Glutamatergic neuron (in vitro differentiated cells): ENCODE data around the gene ING3. TPM values are rescaled to one million over a fixed set of nuclear protein-coding genes. Genes with fewer than 3 reads are reported as not detected.
A peak's percentile ranks its signal among the peaks of the same experiment; 100 is the strongest.

Experiments used
- DNase-seq: peaks from one replicate; pipeline ENCODE4 v3.0.0; 2022
- H3K27ac Mint-ChIP-seq: one replicate; pipeline ENCODE4 v1.8.0; 2020; ENCODE audit warnings: mild to moderate bottlenecking, mixed read lengths, inconsistent platforms; ENCODE audit not compliant: unreplicated experiment
- H3K27me3 Mint-ChIP-seq: one replicate; pipeline ENCODE4 v1.8.0; 2020; ENCODE audit warnings: mild to moderate bottlenecking, moderate library complexity, mixed read lengths, inconsistent platforms; ENCODE audit not compliant: unreplicated experiment
- H3K36me3 Mint-ChIP-seq: one replicate; pipeline ENCODE4 v1.8.0; 2020; ENCODE audit warnings: mild to moderate bottlenecking, mixed read lengths, inconsistent platforms; ENCODE audit not compliant: unreplicated experiment
- H3K4me1 Mint-ChIP-seq: one replicate; pipeline ENCODE4 v1.8.0; 2020; ENCODE audit warnings: mild to moderate bottlenecking, low read depth, mixed read lengths, inconsistent platforms; ENCODE audit not compliant: unreplicated experiment
- H3K4me3 Mint-ChIP-seq: one replicate; pipeline ENCODE4 v1.8.0; 2020; ENCODE audit warnings: mild to moderate bottlenecking, mixed read lengths, inconsistent platforms; ENCODE audit not compliant: unreplicated experiment
- H3K9me3 Mint-ChIP-seq: one replicate; pipeline ENCODE4 v1.8.0; 2020; ENCODE audit warnings: mild to moderate bottlenecking, moderate library complexity, mixed read lengths, inconsistent platforms; ENCODE audit not compliant: unreplicated experiment
- total RNA-seq: library from RNA; stranded (reverse); fragmentation: NEBNext Ultra II Directional; extraction: Animal tissue kit (Norgen Biotek cat#: 25700); gene quantifications from one replicate; pipeline ENCODE4 v1.2.1, GENCODE V29; 2021; ENCODE audit not compliant: unreplicated experiment
- TF ChIP-seq, protein P1 (sequence below): fragments of 200-600 bp; sonication (generic); IDR thresholded peaks from one replicate; pipeline ENCODE4 v1.5.0; 2021; ENCODE audit not compliant: partially characterized antibody, unreplicated experiment

Gene ING3
- total RNA-seq, 1 donor from 2014 or later = 14.9 TPM

DNA sequence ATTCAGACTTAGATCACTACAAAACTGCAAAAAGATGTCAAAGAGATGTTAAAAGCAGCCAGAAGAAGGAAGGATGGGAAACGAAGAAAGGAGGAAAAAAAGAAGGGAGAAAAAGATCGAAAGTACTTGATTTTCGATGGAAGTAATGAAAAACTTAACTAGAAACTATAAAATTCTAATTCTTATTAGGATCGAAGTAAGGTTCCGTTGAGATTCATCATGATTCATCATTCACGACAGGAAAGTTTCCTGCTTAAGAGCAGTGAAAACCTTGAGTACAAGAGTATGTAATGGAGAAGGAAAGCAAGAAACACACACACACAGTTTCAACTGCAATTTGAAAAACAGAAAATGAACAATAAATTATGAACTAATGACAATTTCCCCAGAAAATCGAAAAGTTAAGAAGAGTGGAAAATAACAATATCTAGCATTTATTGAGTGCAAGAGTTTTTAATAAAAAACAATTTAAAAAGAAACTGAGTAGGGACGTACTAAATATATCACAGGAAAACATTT is 1.1 kb upstream of the ING3 start:
- Mint-ChIP-seq H3K9me3 (peaks cover 6% of the 10 kb centered on the region), H3K36me3 (no peaks in the 10 kb centered on the region), H3K4me1 (peaks cover 3% of the 10 kb centered on the region), H3K27ac (no peak overlapping the region), H3K27me3 (peaks cover 3% of the 10 kb centered on the region), H3K4me3 (peak overlapping the region; percentile 95)
- TF ChIP-seq, protein P1, sequence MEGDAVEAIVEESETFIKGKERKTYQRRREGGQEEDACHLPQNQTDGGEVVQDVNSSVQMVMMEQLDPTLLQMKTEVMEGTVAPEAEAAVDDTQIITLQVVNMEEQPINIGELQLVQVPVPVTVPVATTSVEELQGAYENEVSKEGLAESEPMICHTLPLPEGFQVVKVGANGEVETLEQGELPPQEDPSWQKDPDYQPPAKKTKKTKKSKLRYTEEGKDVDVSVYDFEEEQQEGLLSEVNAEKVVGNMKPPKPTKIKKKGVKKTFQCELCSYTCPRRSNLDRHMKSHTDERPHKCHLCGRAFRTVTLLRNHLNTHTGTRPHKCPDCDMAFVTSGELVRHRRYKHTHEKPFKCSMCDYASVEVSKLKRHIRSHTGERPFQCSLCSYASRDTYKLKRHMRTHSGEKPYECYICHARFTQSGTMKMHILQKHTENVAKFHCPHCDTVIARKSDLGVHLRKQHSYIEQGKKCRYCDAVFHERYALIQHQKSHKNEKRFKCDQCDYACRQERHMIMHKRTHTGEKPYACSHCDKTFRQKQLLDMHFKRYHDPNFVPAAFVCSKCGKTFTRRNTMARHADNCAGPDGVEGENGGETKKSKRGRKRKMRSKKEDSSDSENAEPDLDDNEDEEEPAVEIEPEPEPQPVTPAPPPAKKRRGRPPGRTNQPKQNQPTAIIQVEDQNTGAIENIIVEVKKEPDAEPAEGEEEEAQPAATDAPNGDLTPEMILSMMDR = no peak
- DNase-seq = no peak

DNA sequence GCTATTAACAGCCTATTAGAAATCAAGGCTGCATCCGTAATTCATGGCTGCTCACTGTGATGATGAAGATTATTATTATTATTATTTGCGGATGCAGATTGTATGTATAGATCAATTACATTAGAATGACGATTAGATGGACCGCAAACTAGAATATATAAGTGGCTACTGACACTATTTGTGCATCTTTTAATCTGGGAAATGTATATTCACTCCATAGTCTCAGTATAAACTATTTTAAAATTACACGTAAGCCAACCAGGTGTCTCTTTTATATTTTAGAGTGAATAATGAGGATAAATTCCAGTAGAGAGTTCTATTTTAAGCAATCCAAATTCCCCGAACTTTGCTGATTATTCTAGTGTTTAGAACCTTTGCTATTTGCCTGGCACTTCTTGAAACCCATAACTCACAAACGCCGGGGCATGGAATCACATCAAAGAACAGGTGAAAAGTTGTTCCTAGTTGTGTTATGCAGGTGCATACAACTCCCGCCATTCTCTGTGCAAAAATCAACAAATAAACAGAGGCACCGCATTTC is 509 bp upstream of the ING3 start:
- Mint-ChIP-seq H3K36me3 (no peaks in the 10 kb centered on the region), H3K27me3 (peaks cover 3% of the 10 kb centered on the region), H3K9me3 (peaks cover 6% of the 10 kb centered on the region), H3K4me1 (peaks cover 3% of the 10 kb centered on the region), H3K27ac (peak overlapping the region; percentile 96), H3K4me3 (peak overlapping the region; percentile 95)
- TF ChIP-seq, protein P1 = no peak
- DNase-seq = no peak

GRCh38 chr7:120951309-120951699 is 727 bp downstream of the ING3 start:
- peaks cover 3% of the 10 kb centered on the region for H3K27me3 Mint-ChIP-seq
- H3K4me1 Mint-ChIP-seq = peaks cover 3% of the 10 kb centered on the region
- no peak for DNase-seq
- H3K36me3 Mint-ChIP-seq = no peaks in the 10 kb centered on the region
- peak overlapping the region; percentile 95 for H3K4me3 Mint-ChIP-seq
- peaks cover 6% of the 10 kb centered on the region for H3K9me3 Mint-ChIP-seq
- peak overlapping the region; percentile 96 for H3K27ac Mint-ChIP-seq
- TF ChIP-seq, protein P1 = no peak

DNA sequence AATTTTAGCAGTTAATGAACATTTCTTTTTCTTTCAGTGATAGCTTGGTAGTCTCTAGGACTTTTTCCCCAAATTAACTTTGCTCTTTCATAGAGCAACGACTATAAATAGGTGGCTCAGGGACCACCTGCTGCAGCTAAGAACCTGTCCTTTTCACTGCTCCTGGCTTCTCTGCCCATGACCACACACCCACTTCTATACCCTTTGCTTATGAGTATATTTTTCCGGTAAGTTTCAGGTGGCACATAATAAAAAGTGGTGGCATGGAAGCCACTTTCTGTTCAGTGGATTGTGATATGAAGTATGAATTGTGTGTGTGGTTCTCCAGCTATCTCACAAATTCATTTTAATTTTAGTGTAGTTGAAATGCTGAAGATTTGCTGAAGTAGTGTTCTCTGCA is 1.2 kb downstream of the ING3 start:
- DNase-seq = no peak
- TF ChIP-seq, protein P1 = no peak
- Mint-ChIP-seq H3K4me3 (peak overlapping the region; percentile 95), H3K27ac (no peak overlapping the region), H3K9me3 (peaks cover 6% of the 10 kb centered on the region), H3K27me3 (peaks cover 3% of the 10 kb centered on the region), H3K36me3 (no peaks in the 10 kb centered on the region), H3K4me1 (peaks cover 3% of the 10 kb centered on the region)

GRCh38 chr7:120955577-120956149 is 5.1 kb downstream of the ING3 start:
- Mint-ChIP-seq H3K9me3 (peaks cover 4% of the 10 kb centered on the region), H3K27me3 (peaks cover 3% of the 10 kb centered on the region), H3K4me3 (no peak overlapping the region), H3K4me1 (peaks cover 3% of the 10 kb centered on the region), H3K36me3 (no peaks in the 10 kb centered on the region), H3K27ac (no peak overlapping the region)
- DNase-seq = no peak
- TF ChIP-seq, protein P1 = no peak
